ENCODE results near the gene NAPB.

DNA sequence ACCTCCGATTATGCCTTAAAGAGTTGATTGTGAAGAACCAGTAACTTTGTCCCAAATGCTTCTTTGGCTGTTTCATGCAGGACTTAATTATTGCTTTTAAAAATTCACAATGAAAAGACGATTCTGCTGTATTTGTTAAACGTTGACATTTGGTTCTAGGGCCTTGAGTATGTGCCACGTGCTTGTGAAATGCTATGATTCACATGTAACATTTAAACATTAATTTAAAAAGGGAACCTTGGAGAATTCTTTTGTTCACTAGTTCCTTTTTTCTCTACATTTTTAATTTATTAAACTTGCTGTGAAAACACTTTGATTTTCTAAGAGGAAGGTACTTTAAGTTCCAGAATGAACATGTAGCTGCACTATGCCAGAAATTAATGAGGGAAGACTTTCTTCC lies 49.8 kb downstream of the NAPB start:
- TF ChIP-seq, protein P1, sequence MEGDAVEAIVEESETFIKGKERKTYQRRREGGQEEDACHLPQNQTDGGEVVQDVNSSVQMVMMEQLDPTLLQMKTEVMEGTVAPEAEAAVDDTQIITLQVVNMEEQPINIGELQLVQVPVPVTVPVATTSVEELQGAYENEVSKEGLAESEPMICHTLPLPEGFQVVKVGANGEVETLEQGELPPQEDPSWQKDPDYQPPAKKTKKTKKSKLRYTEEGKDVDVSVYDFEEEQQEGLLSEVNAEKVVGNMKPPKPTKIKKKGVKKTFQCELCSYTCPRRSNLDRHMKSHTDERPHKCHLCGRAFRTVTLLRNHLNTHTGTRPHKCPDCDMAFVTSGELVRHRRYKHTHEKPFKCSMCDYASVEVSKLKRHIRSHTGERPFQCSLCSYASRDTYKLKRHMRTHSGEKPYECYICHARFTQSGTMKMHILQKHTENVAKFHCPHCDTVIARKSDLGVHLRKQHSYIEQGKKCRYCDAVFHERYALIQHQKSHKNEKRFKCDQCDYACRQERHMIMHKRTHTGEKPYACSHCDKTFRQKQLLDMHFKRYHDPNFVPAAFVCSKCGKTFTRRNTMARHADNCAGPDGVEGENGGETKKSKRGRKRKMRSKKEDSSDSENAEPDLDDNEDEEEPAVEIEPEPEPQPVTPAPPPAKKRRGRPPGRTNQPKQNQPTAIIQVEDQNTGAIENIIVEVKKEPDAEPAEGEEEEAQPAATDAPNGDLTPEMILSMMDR (IDR thresholded peaks at IDR 0.05; ENCODE audit: insufficient read depth, low read depth, low read length) = no peak
- TF ChIP-seq EZH2 (IDR thresholded peaks at IDR 0.05; ENCODE audit: insufficient read depth, low read length) = no peak

Measured in astrocyte (in vitro differentiated cells and primary cell).